H9 (cell line): ENCODE measurements around the gene LEPR. TPM values are rescaled to one million over a fixed set of nuclear protein-coding genes. Genes with fewer than 3 reads are reported as not detected.
A peak's percentile ranks its signal among the peaks of the same experiment; 100 is the strongest.

ENCODE experiments used
- DNase-seq: peaks from one replicate; pipeline ENCODE4 v3.0.0-alpha.2; 2017
- H2AFZ ChIP-seq: one replicate; pipeline ENCODE4 v1.6.1; 2013; ENCODE audit warnings: mild to moderate bottlenecking, low read length, control low read depth, moderate library complexity
- H2AK5ac ChIP-seq: 2 replicates; pipeline ENCODE4 v1.6.1; 2013; ENCODE audit warnings: low read length, control low read depth, mixed read lengths; ENCODE audit not compliant: insufficient read length
- H2BK120ac ChIP-seq: one replicate; pipeline ENCODE4 v1.6.1; 2013; ENCODE audit warnings: low read depth, mild to moderate bottlenecking, low read length, control low read depth, inconsistent platforms; ENCODE audit not compliant: poor library complexity, severe bottlenecking
- H2BK12ac ChIP-seq: 2 replicates; pipeline ENCODE4 v1.6.1; 2013; ENCODE audit warnings: low read length, control low read depth, mixed read lengths, low read depth; ENCODE audit not compliant: insufficient read length
- H2BK15ac ChIP-seq: 2 replicates; pipeline ENCODE4 v1.6.1; 2013; ENCODE audit warnings: low read depth, low read length, control low read depth
- H2BK20ac ChIP-seq: one replicate; pipeline ENCODE4 v1.6.1; 2013; ENCODE audit warnings: low read depth, mild to moderate bottlenecking, low read length, control low read depth, inconsistent platforms; ENCODE audit not compliant: poor library complexity, severe bottlenecking
- H2BK5ac ChIP-seq: 2 replicates; pipeline ENCODE4 v1.6.1; 2013; ENCODE audit warnings: low read length, control low read depth, mixed read lengths; ENCODE audit not compliant: insufficient read length
- H3K14ac ChIP-seq: 2 replicates; pipeline ENCODE4 v1.6.1; 2013; ENCODE audit warnings: low read length, control low read depth; ENCODE audit not compliant: insufficient read depth
- H3K18ac ChIP-seq: 2 replicates; pipeline ENCODE4 v1.6.1; 2013; ENCODE audit warnings: low read depth, mild to moderate bottlenecking, mixed read lengths, low read length, control low read depth; ENCODE audit not compliant: insufficient read length
- H3K23ac ChIP-seq: 2 replicates; pipeline ENCODE4 v1.6.1; 2013; ENCODE audit warnings: low read length, control low read depth, mixed read lengths, low read depth; ENCODE audit not compliant: insufficient read length
- H3K23me2 ChIP-seq: 2 replicates; pipeline ENCODE4 v1.6.1; 2013; ENCODE audit warnings: low read depth, mild to moderate bottlenecking, mixed read lengths, low read length, control low read depth; ENCODE audit not compliant: insufficient read length, poor library complexity, severe bottlenecking
- H3K27ac ChIP-seq: 2 replicates; pipeline ENCODE4 v1.5.1; 2013; ENCODE audit warnings: low read length, control low read depth, mixed read lengths, low read depth; ENCODE audit not compliant: insufficient read length
- H3K27me3 ChIP-seq: 2 replicates; pipeline ENCODE4 v1.6.1; 2013; ENCODE audit warnings: low read length, control low read depth, inconsistent platforms; ENCODE audit not compliant: insufficient read depth
- H3K4ac ChIP-seq: 2 replicates; pipeline ENCODE4 v1.6.1; 2013; ENCODE audit warnings: low read depth, mild to moderate bottlenecking, control low read depth, inconsistent platforms, low read length, moderate library complexity
- H3K4me1 ChIP-seq: 2 replicates; pipeline ENCODE4 v1.6.1; 2013; ENCODE audit warnings: low read length, control low read depth, inconsistent platforms; ENCODE audit not compliant: insufficient read depth
- H3K4me2 ChIP-seq: 2 replicates; pipeline ENCODE4 v1.6.1; 2013; ENCODE audit warnings: low read length, control low read depth, mixed read lengths; ENCODE audit not compliant: insufficient read length, insufficient read depth
- H3K56ac ChIP-seq: 2 replicates; pipeline ENCODE4 v1.6.1; 2013; ENCODE audit warnings: low read depth, mild to moderate bottlenecking, mixed read lengths, low read length, control low read depth; ENCODE audit not compliant: insufficient read length
- H3K79me1 ChIP-seq: 2 replicates; pipeline ENCODE4 v1.6.1; 2013; ENCODE audit warnings: low read depth, mild to moderate bottlenecking, moderate library complexity, low read length, control low read depth, inconsistent platforms; ENCODE audit not compliant: insufficient read depth, poor library complexity, severe bottlenecking
- H3K79me2 ChIP-seq: 2 replicates; pipeline ENCODE4 v1.6.1; 2013; ENCODE audit warnings: low read length, control low read depth, inconsistent platforms; ENCODE audit not compliant: insufficient read depth
- H3K9ac ChIP-seq: 2 replicates; pipeline ENCODE4 v1.6.1; 2013; ENCODE audit warnings: low read length, control low read depth, mixed read lengths; ENCODE audit not compliant: insufficient read length; ENCODE audit errors: extremely low read depth
- H3K9me3 ChIP-seq: one replicate; pipeline ENCODE4 v1.6.1; 2013; ENCODE audit warnings: low read depth, low read length, inconsistent platforms; ENCODE audit not compliant: control insufficient read depth
- H3T11ph ChIP-seq: one replicate; pipeline ENCODE4 v1.6.1; 2013; ENCODE audit warnings: mild to moderate bottlenecking, low read length, control low read depth, inconsistent platforms
- H4K20me1 ChIP-seq: one replicate; pipeline ENCODE4 v1.6.1; 2013; ENCODE audit not compliant: control insufficient read depth, insufficient read length, insufficient read depth
- H4K5ac ChIP-seq: 2 replicates; pipeline ENCODE4 v1.6.1; 2013; ENCODE audit warnings: low read depth, mild to moderate bottlenecking, mixed read lengths, low read length, control low read depth; ENCODE audit not compliant: insufficient read length
- H4K8ac ChIP-seq: replicated peaks from 2 replicates; pipeline ENCODE4 v1.6.1; 2013; ENCODE audit warnings: low read length, control low read depth, mixed read lengths, low read depth; ENCODE audit not compliant: insufficient read length
- H4K91ac ChIP-seq: 2 replicates; pipeline ENCODE4 v1.6.1; 2013; ENCODE audit warnings: low read depth, mild to moderate bottlenecking, moderate library complexity, mixed read lengths, low read length, control low read depth; ENCODE audit not compliant: insufficient read length
- H3K27ac Mint-ChIP-seq, 3 experiments: 2 replicates in 2 of 3; 3 replicates in 1 of 3; pipeline ENCODE4 v1.8.0; 2020 to 2021; ENCODE audit warnings: mixed read lengths in 3 of 3, mild to moderate bottlenecking in 1 of 3, moderate library complexity in 1 of 3
- H3K27me3 Mint-ChIP-seq: 2 replicates; pipeline ENCODE4 v1.8.0; 2021; ENCODE audit warnings: low read depth, mild to moderate bottlenecking, moderate library complexity, mixed read lengths
- H3K36me3 Mint-ChIP-seq, 3 experiments: 2 replicates in 2 of 3; 3 replicates in 1 of 3; pipeline ENCODE4 v1.8.0; 2020 to 2021; ENCODE audit warnings: low read depth in 3 of 3, mixed read lengths in 3 of 3; ENCODE audit not compliant: insufficient read depth in 1 of 3
- H3K4me1 Mint-ChIP-seq, 2 experiments: 2 replicates each; pipeline ENCODE4 v1.8.0; 2020; ENCODE audit warnings: mixed read lengths in 2 of 2
- H3K4me3 Mint-ChIP-seq, 2 experiments: 2 replicates in 1 of 2; 3 replicates in 1 of 2; pipeline ENCODE4 v1.8.0; 2020 to 2021; ENCODE audit warnings: mild to moderate bottlenecking in 2 of 2, mixed read lengths in 2 of 2, moderate library complexity in 1 of 2
- H3K9me3 Mint-ChIP-seq, 2 experiments: 2 replicates in 1 of 2; 3 replicates in 1 of 2; pipeline ENCODE4 v1.8.0; 2020; ENCODE audit warnings: mild to moderate bottlenecking in 2 of 2, mixed read lengths in 2 of 2, moderate library complexity in 1 of 2
- total RNA-seq: library from RNA; stranded (reverse); gene quantifications from 2 replicates; pipeline ENCODE4 v1.2.1, GENCODE V29; 2021
- TF ChIP-seq, protein P1 (sequence below): fragments of 200-600 bp; sonication (generic); conservative IDR thresholded peaks from 3 replicates; pipeline ENCODE4 v1.8.0; 2021; ENCODE audit warnings: antibody characterized with exemption, mild to moderate bottlenecking

The LEPR gene
- total RNA-seq, 1 experiment from 2014 or later: 3.3 TPM

- Histone ChIP-seq H2BK15ac (no peak overlapping the region), H4K5ac (no peak overlapping the region), H3K9me3 (no peaks in the 10 kb centered on the region), H3K56ac (no peak overlapping the region), H3K27ac (no peak overlapping the region), H2BK20ac (no peak overlapping the region), H3K27me3 (no peaks in the 10 kb centered on the region), H4K91ac (no peak overlapping the region), H3K79me2 (no peaks in the 10 kb centered on the region), H2AK5ac (no peak overlapping the region), H3K4me1 (peaks cover 3% of the 10 kb centered on the region; the same call in 1 of the 2 replicates), H3K18ac (no peak overlapping the region), H3K14ac (no peak overlapping the region), H3T11ph (no peak overlapping the region), H3K9ac (no peak overlapping the region), H4K20me1 (no peaks in the 10 kb centered on the region), H2AFZ (no peak overlapping the region), H2BK5ac (no peak overlapping the region), H3K79me1 (no peaks in the 10 kb centered on the region), H4K8ac (no peak overlapping the region), H2BK12ac (no peak overlapping the region), H2BK120ac (no peak overlapping the region), H3K23ac (no peak overlapping the region), H3K4ac (no peak overlapping the region), H3K4me2 (no peak overlapping the region), H3K23me2 (no peaks in the 10 kb centered on the region)
- H3K4me3 Mint-ChIP-seq: no peak overlapping the region
- H3K27me3 Mint-ChIP-seq: no peaks in the 10 kb centered on the region
- H3K27ac Mint-ChIP-seq: peak overlapping the region in 2 of 3 experiments; percentile 42 to 90; a peak in 1 of 7 replicates
- TF ChIP-seq, protein P1, sequence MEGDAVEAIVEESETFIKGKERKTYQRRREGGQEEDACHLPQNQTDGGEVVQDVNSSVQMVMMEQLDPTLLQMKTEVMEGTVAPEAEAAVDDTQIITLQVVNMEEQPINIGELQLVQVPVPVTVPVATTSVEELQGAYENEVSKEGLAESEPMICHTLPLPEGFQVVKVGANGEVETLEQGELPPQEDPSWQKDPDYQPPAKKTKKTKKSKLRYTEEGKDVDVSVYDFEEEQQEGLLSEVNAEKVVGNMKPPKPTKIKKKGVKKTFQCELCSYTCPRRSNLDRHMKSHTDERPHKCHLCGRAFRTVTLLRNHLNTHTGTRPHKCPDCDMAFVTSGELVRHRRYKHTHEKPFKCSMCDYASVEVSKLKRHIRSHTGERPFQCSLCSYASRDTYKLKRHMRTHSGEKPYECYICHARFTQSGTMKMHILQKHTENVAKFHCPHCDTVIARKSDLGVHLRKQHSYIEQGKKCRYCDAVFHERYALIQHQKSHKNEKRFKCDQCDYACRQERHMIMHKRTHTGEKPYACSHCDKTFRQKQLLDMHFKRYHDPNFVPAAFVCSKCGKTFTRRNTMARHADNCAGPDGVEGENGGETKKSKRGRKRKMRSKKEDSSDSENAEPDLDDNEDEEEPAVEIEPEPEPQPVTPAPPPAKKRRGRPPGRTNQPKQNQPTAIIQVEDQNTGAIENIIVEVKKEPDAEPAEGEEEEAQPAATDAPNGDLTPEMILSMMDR: no peak
- peaks cover 24 to 28% of the 10 kb centered on the region in 2 experiments for H3K4me1 Mint-ChIP-seq
- peaks cover 20 to 22% of the 10 kb centered on the region in 2 experiments for H3K9me3 Mint-ChIP-seq
- no peak for DNase-seq
- peaks cover 9 to 24% (median 11%) of the 10 kb centered on the region in 3 experiments for H3K36me3 Mint-ChIP-seq
Observed at GRCh38 chr1:65456481-65456880, 36.0 kb downstream of the LEPR start.
